H4 (cell line): Measurements from ENCODE around the gene NSFL1C. TPM values are rescaled to one million over a fixed set of nuclear protein-coding genes. Genes with fewer than 3 reads are reported as not detected.

Experiments
- DNase-seq: peaks from one replicate; pipeline ENCODE4 v3.0.0-alpha.2; 2015; ENCODE audit warnings: low spot score
- total RNA-seq: library from RNA; depleted of rRNA; stranded (reverse); fragments of >200 nt; shearing (Covaris generic); gene quantifications from 2 replicates; pipeline ENCODE4 v1.2.3, GENCODE V29; 2014

NSFL1C gene
- total RNA-seq, 1 experiment from 2014 or later, result 31.9 TPM

DNA sequence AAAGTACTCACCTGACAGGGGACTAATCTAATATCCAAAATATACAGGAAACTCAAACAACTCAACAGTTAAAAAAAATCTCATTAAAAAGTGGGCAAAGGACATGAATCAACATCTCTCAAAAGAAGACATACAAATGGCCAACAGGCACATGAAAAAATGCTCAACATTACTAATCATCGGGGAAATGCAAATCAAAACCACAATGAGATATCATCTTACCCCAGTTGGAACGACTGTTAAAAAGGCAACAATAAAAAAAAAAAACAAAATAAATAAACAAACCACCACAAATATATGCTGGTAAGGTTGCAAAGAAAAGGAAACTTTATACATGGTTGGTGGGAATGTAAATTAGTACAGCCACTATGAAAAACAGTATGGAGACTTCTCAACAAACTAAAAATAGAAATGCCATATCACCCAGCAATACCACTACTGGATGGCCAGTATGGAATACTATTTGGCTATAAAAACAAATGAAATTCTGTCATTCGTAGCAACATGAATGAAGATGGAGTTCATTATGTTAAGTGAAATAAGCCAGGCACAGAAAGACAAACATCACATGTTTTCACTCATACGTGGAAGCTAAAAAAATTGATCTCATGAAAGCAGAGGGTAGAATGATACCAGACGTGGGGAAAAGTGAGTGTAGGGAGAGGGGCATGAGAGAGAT is 17.9 kb upstream of the NSFL1C start:
- DNase-seq, result peak; percentile 67

- no peak for DNase-seq
Measured at GRCh38 chr20:1479831-1480595, 13.4 kb upstream of the NSFL1C start.

DNA sequence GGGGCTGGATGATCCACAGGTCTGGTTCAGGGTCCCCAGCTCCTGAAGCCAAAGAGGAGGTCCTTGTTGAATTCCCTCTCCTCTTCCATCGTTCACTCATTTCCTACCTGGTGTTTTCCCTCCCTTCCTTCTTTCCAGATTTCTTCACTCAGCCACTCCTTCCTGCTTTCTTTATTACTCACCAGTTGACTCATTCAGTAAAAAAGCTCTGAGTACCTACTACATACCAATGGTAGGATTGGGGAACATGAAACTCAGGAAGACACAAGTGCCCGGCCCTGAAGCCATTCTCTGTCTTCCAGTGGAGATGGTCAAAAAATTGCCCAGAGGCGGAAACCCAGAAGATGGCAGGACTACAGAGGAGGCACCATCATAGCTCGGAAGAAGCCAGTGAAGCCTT is 11.9 kb upstream of the NSFL1C start:
- no peak for DNase-seq

GRCh38 chr20:1477896-1478490 is 11.3 kb upstream of the NSFL1C start:
- no peak for DNase-seq

GRCh38 chr20:1474817-1475603 is 8.4 kb upstream of the NSFL1C start:
- DNase-seq, result no peak

DNA sequence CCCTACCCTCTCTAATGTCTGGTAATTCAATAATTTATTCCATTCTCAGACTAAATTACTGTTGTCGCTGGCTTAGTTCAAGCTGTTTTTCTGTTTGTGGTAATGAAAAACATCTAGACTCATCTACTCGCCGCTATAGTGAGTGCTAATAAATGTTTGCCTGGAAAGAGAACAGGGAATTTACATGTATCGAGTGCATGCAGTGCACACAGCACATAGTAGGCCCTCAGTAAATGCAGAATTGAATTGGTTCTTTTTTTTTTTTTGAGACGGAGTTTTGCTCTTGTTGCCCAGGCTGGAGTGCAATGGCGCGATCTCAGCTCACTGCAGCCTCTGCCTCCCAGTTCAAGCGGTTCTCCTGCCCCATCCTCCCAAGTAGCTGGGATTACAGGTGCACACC is 7.7 kb upstream of the NSFL1C start:
- DNase-seq, result no peak

DNA sequence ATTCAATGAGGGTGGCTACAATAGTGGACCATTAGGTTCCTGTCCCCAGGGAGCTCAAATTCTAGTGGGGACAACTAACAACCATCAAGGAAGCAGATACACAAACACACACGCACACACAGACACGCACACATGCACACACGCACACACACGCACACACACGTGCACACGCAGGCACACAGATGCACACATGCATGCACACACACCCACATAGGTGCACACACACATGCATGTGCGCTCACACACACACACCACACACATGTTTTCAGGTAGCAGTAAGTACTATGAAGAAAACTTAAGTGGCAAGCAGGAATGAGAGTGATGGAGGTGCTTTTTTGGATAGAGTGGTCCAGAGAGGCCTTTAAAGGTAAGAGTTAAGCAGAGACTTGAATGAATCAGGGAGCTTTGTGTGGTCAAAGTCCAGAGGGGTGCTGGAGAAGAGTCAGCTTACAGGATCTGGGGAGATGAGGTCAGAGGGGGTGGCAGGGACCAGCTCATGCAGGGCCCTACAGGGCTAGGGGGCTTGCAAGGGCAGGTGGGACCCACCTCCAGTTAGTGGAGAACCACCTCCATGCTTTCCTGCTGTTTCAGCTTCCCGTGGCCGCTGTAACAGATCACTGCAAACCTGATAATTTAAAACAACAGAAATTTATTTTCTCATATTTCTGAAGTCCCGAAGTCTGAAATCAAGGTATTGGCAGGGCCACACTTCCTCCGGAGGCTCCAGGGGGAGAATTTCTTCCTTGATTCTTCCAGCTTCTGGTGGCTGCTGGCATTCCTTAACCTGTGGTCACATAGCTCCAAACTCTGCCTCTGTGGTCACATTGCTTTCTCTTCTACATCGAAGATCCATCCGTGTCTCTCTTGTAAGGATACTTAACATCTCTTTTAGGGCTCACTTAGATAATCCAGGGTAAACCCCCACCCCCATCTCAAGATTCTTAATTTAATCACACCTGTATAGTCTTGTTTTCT is 6.9 kb upstream of the NSFL1C start:
- no peak for DNase-seq

DNA sequence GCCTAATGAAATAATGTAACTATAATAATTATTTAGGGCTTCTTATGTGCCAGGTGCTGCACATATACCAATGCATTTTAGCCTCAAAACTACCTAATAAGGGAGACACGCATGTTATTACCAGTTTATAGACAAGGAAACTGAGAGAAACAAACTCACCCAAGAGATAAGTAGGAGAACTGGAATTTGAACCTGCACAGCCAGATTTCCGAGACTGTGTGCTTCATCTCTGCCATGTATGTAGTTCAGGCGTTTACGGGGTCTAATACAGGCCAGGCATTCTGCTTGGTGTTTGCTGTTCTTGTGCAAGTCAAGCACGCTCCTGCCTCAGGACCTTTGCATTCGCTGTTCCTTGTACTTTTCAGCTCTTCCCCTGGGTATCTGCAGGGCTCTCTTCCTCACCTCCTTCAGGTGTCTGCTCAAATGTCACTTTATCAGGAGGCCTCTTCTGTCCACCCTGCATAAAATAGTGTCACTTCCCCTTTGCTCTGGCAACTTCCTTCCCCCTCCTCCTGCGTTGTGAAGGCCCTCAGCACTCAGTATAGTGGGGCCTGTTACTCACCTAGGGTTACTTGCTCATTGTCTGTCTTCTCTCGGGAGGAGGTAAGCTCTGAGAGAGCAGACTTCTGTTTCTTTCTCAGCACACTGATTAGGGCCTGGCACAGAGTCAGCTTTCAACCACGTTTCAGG is 6.1 kb upstream of the NSFL1C start:
- no peak for DNase-seq

GRCh38 chr20:1471242-1471641 is 4.6 kb upstream of the NSFL1C start:
- no peak for DNase-seq

DNA sequence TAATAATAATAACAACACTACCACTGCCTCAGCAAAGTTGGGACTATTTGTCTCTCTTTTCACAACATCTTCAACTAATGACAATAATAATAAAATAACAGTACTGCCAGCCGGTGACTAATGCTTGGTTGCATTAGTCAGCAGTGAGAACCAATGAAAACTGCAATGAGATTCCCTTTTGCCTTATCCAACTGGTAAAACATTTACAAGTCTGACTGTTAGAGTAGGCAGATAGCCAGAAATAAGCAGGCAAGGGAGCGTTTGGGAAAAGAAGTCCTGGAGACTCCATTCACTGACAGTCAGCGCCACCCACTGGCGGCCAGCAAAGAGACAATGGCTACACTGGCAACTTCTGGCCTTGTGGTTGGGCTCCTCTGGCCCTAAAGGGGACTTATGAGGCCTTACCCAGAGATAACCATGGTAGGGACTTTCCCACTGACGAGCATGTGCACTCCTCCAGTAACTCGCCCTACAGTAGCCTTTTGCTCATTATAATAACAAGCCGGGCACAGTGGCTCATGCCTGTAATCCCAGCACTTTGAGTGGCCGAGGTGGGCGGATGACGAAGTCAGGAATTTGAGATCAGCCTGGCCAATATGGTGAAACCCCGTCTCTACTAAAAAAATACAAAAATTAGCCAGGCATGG is 3.4 kb upstream of the NSFL1C start:
- peak; percentile 97 for DNase-seq

- DNase-seq, result no peak
Measured at GRCh38 chr20:1469306-1469905, 2.8 kb upstream of the NSFL1C start.

- no peak for DNase-seq
Measured at GRCh38 chr20:1468117-1468624, 1.5 kb upstream of the NSFL1C start.

GRCh38 chr20:1467355-1468116 is 887 bp upstream of the NSFL1C start:
- no peak for DNase-seq

DNA sequence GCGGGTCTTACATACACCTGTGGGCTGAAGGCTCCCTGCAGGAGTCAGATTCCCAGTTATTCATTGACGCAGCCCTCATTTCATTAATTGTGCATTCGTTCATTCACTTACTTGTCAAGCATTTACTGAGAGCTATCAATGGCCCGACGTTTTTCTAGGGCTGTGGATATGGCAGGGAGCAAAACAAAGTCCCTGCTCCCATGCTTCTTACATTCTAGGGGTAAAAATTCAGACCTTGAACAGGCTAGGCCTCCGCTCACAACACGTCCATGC is 369 bp upstream of the NSFL1C start:
- DNase-seq, result no peak

DNA sequence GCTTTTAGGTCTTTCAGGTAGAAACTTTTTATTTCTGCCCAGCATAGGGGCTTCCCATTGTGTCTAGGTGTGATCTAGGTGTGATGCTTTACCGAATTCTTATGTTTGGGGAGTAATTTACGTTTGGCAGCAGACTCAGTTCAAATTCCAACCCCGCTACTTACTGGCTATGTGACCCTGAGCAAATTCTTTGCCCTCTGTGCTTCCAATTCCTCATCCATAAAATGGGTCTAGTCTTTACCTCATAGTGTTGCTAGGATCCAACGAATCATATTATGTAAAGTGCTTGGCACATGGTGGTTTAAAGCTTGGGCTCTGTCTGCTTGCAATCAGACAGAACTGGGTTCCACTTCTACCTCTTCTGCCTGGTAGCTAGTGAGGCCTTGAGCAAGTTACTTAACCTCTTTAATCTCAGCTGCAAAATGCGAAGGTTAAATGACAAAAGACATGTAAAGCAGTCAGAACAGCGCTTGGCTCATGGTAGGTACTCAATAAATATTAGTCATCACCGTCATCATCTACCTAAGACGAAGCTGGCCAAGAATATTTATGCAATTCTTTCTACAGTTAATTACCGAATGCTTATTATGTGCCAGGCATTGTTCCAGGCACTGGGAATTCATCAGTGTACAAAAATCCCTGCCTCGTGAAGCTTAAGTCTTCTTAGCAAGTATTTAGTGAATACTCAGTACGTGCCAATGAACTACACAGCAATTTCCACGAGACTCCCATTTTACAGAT is 1.0 kb downstream of the NSFL1C start:
- no peak for DNase-seq

DNA sequence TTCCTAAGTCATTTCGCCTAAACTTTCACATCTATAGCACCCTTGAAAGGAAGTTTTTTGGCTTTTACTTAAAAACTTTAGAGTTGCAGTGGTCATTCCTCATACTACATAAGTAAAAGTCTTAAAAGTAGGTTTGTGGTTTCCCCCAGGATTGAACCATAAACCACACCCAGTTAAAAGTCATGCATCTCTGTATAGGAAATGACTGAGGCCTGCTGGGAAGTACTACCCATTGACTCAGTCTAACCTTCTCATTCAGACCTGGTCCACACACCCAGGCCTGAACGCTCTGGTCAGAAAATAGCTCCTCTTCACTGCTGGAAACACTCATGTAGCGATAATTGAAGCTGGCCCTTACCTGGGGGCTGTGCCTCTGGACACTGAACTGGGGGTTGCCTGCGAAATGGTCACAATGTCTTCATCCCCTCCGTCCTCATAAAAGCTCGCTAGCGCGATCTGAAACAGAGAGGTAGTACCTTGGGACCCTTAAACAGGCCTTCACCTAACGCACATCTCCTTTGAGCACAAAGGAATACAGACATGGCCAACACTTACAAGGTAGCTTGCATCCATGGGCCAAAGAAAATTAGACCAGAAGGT is 2.6 kb downstream of the NSFL1C start:
- no peak for DNase-seq

- no peak for DNase-seq
Measured at GRCh38 chr20:1462834-1463233, 3.8 kb downstream of the NSFL1C start.

DNA sequence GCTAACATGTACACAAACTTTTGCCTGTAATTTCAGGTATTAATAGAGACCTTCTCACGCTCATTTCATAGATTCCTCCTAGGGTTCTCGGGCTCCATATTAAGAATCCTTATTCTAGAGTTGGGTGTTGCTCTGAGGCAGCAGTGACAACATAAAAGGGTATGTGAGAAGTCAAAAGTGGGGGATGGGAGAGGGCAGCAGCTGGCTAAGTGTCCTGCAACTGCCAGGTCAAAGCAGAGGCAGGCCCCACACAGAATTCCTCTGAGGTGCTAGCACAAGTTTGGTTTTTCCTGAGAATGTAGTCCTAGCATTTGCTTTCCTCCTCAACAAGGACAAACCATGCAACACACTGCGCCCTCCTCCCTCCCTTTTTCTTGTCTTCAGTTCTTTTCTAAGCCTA is 4.6 kb downstream of the NSFL1C start:
- no peak for DNase-seq
